ENCODE data around the gene SLC16A1.
A peak's percentile ranks its signal among the peaks of the same experiment; 100 is the strongest.
"Not testable (repeated sequence)": the region's sequence is repeated elsewhere in the genome, so short reads cannot be mapped to it uniquely, and the experiment has no call there.

SLC16A1 gene, protein sequence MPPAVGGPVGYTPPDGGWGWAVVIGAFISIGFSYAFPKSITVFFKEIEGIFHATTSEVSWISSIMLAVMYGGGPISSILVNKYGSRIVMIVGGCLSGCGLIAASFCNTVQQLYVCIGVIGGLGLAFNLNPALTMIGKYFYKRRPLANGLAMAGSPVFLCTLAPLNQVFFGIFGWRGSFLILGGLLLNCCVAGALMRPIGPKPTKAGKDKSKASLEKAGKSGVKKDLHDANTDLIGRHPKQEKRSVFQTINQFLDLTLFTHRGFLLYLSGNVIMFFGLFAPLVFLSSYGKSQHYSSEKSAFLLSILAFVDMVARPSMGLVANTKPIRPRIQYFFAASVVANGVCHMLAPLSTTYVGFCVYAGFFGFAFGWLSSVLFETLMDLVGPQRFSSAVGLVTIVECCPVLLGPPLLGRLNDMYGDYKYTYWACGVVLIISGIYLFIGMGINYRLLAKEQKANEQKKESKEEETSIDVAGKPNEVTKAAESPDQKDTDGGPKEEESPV

DNA sequence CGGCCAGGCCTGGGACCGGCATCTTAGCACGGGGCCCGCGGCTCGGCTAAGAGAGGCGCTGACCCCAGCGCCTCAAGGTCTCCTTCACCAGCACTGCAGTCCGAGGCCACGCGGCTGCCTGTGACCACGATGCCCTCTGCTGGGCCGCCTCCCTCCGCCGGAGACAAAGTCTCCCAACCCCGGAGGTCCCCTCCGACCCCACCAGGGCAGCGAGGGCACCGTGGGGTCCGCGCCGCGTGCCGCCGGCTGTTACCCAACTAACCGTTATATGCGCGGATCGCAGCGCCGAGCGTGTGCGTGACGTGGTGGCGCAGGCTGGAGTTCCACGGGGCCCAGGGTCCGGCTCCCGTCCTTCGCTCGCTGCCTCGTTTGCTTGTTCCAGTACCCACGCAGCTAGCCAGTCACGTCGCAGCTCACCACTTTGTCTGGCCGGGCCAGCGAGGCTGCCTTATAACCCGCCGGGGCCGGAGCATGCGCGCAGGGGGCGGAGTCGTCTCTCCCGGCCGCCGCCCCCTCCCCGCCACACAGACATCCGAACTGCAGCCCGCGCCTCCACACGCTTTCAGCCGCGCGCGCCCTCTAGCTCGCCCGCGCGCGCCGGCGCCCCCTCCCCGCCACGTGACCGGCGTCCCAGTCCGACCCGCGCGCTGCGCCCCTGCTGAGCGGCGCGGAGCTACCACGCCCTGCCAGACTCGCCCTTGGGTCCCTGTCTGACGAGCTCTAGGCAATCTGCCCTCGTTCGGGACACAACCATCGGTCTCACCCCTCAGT is at the start of gene SLC16A1:
Gene SLC16A1 (minus strand): TSS at position 424 of the 771 bp plus-strand sequence. CDS start 26,888 bp downstream, outside the sequence.
- DNase-seq: peak; percentile 98

DNA sequence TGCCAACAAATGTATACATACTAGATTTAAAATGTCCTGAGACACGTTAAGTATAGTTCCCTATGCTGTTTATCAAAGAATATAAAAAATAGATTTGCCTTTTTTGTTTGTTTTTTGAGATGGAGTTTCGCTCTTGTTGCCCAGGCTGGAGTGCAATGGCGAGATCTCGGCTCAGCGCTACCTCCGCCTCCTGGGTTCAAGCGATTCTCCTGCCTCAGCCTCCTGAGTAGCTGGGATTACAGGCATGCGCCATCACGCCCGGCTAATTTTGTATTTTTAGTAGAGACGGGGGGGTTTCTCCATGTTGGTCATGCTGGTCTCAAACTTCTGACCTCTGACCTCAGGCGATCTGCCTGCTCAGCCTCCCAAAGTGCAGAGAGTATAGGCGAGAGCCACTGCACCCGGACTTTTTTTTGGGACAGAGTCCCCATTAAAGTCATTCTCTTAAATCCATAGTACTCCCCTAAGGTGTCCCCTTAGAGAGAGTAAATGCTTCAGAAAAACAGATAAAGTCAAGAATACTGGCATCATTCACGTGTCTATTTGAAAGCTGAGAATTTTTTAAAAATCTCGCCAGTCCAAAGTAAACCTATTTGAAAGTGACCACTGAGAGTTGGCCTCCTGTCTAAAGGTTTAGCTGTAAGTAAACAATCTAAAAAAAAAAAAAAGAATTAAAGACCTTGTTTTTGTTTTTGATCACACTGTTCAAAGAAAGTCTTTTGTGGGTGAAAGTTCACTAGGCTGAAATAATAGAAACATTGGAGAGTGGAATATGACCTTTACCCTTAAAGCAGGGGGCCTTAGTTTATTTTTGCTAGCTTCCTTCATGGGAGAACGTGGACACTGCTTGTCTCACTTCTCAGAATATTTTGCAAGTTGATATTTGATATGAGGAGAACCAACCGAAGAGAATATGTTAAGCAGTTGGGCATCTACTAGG is 48.0 kb upstream of the SLC16A1 start:
- DNase-seq: no peak

DNA sequence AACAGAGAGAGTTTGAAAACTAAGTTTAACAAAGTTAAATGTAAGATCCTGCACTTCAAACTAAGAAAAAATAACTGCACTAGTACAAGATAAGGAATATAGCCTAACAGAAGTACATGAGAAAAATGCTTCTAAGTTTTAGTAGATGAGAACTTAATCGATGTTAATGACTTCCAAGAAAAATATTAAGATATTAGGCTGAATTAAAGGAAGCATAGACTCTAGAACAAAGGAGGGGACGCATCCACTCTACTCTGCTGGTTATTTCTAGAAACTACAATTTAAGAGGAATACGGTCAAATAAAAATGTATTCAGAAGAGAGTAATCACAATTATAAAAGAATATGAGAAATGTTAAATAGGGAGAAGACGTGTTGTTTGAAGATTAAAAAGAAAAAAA is 46.3 kb upstream of the SLC16A1 start:
- no peak for DNase-seq

DNA sequence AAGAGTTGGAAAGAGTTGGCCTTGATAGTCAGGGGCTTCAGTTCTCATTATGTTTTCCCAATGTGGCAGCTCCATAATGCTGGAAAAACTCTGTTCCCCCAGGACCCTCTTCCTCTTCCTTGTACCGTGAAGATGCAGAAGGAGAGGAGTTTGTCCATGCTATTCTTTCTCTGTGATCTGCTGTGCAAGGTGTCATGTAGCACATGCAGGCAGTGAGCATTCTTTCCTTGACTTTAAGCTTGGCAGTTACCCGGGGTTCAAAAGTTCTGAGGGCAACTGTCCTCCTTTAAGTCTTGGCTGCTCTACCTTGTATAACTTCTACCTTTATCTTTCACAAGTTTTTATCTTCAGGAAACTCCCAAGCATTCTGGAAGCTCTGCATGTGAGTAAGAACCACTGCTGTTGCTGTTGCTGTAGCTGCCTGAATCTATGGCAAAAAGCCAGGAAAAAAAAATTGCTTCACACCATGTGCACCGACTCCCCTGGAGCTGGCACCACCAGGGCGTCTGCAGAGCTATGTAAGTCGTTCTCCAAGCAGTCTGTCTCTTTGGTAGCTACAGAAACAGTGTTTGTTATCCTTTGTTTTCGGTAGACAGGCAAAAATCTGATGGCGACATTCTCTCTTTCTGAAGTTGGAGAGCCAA is 42.7 kb upstream of the SLC16A1 start:
- no peak for DNase-seq

DNA sequence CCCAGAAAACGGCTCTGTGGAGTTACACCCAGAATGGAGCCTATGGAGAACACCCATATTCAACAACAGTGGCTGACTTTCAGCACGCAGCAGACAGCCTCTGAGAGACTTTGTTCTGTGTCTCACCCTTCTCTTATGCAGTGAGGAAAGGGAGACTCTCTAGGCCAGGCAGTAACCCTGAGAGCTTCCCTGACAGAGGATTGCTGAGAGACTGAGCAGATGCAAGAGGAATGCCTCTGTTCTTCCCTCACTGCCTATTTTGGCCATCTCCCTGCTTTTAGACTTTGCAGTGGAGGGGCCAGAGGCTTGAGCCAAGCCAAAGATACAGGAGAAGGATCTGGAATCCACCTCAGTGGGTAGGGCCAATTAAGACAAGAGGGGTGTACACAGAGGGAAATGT is 41.8 kb upstream of the SLC16A1 start:
- no peak for DNase-seq

DNA sequence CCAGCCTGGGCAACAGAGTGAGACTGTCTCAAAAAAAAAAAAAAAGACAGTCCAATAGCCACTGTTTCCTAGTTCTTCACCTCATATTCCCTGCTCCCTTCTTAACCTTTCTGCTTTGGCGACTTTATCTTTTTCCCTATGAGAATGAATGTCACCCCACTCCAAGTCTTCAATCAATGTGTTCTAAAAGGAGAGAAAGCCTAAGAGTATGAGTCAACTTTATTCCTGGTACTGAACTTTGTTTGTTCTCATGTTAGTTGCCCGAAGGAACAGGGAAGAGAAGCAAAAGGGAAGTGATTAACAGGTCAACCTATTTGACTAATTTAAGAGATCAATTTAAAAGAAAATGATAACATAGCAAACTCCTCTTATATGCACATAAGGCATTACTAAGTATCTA is 39.9 kb upstream of the SLC16A1 start:
- no peak for DNase-seq

DNA sequence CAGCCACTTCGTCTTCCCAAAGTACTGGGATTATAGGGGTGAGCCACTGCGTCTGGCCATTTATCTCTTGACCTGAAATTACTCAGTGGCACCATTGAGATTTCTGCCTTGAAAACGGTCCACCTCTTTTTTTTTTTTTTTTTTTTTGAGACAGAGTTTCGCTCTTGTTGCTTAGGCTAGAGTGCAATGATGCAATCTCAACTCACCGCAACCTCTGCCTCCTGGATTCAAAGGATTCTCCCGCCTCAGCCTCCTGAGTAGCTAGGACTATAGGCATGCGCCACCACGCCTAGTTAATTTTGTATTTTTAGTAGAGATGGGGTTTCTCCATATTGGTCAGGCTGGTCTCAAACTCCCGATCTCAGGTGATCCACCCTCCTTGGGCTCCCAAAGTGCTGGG is 39.0 kb upstream of the SLC16A1 start:
- DNase-seq: not testable (repeated sequence)

DNA sequence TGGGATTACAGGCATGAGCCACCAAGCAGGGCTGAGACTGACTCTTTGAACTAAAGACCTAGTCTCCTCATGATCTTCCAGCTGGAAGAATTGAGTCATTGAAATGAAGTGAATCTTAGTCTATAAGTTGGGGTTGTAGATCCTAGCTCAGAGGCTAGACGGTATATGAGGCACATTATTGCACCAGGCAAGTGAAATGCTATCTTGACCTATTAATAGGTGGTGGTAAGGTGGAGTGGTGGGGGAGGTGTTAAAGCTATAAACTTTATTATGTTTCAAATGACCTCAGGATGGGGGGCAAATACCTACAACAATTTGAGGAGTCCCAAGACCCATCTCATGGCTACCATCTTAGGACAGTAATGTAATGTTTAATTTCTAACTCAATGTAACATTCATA is 36.8 kb upstream of the SLC16A1 start:
- no peak for DNase-seq

DNA sequence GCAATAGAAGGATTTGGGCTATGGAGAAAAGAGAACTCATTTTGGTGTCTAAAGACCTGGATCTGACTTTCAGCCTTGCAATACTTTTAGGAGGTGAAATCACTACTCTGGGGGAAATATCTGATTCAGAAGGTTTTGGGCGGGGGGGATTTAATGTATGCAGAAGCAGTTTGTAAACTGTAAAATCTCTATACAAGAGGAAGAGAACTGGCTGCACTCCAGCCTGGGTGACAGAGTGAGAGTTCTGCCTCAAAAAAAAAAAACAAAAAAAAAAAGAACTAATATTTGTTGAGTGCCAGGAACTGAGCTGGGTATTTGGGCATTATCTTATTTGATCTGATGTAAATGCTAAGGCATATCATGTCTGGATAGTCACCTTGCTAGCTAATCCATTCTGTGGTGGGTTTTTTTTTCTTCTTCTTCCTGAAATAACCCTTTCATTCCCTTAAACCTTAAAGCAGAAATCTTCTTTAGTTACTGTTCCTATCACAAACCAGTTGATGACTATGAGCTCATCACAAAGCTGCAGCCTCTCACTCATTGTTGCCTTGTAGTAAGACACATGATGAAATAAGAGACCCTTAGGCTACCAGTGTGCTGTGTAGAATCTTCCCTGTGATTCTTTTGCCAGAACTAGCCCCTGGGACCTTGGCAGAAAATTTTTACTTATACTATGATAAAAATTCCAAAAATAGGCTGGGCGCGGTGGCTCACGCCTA is 35.6 kb upstream of the SLC16A1 start:
- DNase-seq: no peak

DNA sequence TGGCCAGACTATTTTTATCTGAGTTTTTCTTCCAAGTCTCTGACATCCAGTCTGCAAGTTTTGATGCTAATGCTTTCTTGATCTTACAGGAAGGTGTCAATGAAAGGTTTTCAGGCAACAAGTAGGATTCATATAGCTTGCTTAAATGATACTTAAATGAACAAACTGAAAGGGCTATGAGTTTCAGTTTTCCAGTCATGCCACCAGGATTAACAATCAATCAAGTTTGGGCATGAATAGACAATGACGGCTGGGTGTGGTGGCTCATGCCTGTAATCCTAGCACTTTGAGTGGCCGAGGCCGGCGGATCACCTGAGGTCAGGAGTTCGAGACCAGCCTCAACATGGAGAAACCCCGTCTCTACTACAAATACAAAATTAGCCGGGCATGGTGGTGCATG is 34.3 kb upstream of the SLC16A1 start:
- DNase-seq: no peak

DNA sequence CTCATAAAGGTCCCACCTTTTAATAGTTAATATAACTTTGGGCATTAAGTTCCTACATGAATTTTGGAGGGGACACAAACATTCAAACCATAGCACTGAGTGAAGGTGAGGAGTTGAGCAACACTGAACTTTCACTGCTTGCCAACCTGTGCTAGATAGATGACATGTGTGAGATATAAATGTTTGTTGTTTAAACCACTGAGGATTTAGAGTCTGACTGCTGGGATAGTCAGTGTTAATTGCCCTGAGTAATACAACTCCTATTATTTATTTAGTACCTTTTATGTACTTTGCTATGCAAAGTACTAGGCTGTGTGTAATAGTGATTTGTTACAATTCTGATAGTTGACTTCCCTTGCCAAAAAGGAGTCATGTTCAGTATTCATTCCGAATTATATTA is 32.4 kb upstream of the SLC16A1 start:
- no peak for DNase-seq

DNA sequence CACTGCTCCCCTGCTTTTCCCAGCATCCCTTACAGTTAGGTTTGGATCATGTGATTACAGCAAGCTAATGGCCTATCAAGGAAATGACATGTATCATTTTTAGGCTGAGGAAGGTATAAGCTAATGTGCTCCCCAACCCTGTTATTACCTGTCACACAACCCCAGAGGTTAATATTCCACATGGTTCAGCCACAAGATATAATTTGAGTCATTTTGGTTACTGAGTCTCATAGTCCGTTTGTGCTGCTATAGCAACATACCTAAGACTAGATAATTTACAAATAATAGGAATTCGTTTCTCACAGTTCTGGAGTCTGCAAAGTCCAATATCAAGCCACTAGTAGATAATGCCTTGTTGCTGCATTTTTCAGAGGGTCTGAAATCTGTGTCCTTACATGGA is 29.1 kb upstream of the SLC16A1 start:
- no peak for DNase-seq

DNA sequence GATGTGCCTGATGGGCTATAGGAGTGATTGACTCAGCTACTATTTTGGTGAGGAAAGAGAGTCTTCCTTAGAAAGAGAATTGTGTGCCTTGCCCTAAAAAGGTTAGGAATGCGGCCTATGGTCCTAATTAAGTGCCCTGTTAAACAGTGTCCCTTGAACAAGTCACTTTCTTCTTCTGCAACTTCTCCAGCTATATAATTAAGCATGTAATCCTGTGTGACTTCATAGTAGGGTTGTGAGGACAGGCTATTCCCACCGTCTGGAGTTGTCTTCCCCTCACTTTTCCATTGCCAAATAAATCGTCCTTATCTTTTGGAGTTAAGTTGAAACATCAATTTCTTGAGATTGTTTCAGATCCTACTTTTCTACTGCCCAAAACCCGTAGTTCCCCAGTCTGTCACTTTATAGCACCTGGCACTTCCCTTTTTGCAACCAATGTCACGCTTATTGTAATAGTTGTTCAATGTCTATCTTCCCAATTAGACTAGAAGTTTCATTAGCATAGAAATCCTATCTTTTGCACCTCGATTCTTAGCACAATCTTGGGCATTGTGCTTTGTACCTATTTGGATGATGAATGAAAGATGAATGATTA is 27.6 kb upstream of the SLC16A1 start:
- DNase-seq: no peak

DNA sequence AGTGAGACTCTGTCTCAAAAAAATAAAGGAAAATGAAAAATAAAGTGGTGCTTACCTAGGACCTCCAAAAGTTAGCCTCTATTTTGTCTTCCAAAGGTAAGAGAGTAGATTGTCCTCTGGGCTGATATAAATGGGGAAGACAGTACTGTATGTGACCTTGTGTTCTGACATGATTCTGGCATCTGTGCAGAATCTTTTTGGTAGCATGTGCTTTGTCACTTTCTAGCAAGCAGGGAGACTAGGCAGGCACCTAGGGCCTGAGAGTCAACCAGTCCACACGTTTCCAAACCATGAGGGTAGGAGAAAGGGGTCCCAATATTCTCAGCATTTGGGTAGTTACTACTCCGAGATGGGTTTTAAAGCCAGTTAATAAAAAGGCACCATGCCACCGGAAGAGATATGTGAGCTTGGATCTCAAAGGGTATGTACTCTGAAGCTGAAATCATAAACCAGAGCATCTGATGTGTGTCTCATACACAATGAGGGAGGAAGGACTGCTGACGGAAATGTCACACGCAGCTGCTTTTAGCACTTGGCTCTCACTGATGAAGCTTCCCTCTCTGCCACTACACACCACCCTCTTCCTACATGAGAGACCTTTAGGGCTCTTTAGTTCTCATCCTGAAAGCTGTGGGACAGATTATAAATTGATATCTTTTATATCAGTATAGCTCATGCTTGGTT is 27.0 kb upstream of the SLC16A1 start:
- no peak for DNase-seq

DNA sequence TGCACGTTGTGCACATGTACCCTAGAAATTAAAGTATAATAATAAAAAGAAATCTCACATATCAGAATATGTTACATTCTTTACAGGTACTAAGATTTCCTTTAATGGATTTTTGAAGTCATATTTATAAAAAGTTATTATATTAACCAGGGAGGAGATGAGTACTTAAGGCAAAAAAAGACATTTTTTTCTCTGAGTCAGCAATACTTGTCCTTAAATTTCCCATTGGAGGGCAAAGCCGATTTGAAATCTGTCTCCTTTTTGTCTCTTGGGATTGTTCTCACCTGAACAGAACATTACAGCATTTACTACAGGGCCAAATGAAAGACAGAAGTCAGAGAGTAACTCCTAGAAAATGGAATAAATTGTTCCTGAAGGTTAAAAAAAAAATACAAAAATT is 26.3 kb upstream of the SLC16A1 start:
- DNase-seq: no peak

DNA sequence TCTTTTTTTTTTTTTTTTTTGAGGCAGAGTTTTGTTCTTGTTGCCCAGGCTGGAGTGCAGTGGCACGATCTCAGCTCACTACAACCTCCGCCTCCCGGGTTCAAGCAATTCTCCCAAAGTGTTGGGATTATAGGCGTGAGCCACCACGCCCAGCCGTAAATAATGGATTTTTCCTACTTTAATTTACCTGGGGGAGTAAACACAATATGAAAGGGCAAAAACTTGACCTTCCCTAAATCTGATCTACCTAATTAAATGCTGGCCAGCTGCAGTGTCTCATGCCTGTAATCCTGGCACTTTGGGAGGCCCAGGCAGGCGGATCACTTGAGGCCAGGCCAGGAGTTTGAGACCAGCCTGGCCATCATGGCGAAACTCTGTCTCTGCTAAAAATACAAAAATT is 25.8 kb upstream of the SLC16A1 start:
- DNase-seq: peak; percentile 81

DNA sequence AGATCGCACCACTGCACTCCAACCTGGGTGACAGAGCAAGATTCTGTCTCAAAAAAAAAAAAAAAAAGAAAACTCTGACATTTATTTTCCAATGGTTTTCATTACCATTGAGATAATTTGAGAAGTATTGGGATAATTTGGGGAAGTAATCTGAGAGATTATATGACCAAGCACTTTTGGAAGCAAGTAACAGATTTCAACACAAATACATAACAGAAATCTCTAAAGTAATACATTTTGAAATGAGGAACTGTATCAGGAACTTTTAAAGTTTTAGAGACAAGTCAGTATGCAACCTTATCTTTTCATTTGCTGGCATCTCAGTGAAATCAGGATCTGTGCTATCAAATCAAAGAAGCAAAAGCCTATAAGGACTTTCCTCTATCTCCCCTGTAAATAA is 25.4 kb upstream of the SLC16A1 start:
- DNase-seq: no peak

DNA sequence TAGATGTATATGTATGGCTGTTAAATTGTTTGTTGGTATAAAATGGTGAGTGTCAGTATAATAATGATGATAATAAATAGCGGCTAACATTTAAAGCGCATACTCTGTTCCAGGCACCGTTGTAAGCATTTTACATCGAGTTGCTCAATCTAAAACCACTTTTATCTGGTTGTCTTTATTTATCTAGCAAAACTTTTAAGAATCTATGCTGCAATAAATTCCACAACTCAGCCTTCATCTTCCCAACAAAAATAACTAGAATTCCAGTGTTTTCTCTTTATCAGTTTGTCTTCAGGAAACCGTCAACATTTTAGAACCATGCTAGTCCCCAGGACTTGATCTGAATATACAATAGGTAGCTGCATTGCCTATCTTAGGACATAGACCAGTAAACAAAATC is 19.3 kb upstream of the SLC16A1 start:
- DNase-seq: no peak

DNA sequence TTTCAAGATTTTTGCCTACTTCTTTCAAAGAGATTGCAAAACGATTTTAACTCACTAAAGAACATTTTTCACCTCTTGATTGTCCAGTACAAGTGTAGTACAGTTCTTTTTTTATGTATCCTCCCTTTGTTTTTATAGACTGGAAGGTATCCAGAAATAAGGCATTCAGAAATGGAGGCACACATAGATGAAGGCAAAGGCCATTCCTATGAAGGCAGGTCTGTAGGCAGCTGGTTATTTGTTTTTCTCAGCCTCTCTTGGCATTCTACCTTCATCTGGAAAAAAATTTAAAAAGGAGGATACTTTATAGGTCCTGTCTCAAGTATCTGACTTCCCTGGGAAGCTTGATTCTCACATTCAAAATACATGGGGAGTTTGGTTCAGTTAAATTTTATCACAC is 18.6 kb upstream of the SLC16A1 start:
- no peak for DNase-seq

DNA sequence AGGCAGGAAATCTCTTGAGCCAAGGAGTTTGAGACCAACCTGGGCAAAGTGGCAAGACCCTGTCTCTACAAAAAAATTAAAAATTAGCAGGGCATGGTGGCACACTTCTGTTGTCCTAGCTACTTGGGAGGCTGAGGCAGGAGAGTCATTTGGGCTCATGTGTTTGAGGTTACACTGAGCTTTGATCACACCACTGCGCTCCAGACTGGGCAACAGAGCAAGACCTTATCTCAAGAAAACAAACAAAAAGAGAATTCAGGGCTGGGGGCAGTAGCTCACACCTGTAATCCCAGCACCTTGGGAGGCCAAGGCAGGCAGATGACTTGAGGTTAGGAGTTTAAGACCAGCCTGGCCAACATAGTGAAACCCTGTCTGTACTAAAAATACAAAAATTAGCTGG is 17.8 kb upstream of the SLC16A1 start:
- no peak for DNase-seq

DNA sequence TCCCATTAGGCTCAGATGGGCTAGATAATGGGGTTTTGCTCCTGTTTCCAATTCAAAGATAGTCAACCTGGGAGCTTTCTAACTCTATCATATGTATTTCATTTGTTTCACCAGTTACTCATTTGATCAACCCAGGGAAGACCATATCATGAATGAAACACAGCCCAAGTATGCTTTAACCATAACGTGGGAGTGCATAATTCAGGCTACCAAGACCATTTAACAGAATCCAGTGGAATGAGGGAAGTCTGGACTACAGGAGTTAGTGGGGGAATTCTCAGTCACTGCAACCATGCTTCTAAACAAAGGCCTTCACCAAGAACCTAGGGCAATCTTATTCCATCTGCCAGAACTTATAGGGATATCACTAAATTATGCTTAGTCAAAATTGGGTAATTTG is 15.0 kb upstream of the SLC16A1 start:
- no peak for DNase-seq

All from NCI-H82 (cell line).